A172 (cell line): ENCODE results near the gene PHF12. TPM values are rescaled to one million over a fixed set of nuclear protein-coding genes. Genes with fewer than 3 reads are reported as not detected.
"Not testable (repeated sequence)": the region's sequence is repeated elsewhere in the genome, so short reads cannot be mapped to it uniquely, and the experiment has no call there.

ENCODE experiments used
- DNase-seq: peaks from one replicate; pipeline ENCODE4 v3.0.0-alpha.2; 2015; ENCODE audit warnings: low spot score
- total RNA-seq: library from RNA; depleted of rRNA; stranded (reverse); fragments of >200 nt; shearing (Covaris generic); gene quantifications from 2 replicates; pipeline ENCODE4 v1.2.3, GENCODE V29; 2014

Gene PHF12
- total RNA-seq, 1 experiment from 2014 or later: 22.3 TPM

GRCh38 chr17:28902819-28903545 is 48.3 kb downstream of the PHF12 start, which contains the start of gene DHRS13:
Gene DHRS13 (minus strand): TSS chr17:28903079. CDS start chr17:28902944, 135 bp downstream.
- DNase-seq: peak; percentile 75

- DNase-seq: no peak
Measured at GRCh38 chr17:28901866-28902818, 49.2 kb downstream of the PHF12 start.

DNA sequence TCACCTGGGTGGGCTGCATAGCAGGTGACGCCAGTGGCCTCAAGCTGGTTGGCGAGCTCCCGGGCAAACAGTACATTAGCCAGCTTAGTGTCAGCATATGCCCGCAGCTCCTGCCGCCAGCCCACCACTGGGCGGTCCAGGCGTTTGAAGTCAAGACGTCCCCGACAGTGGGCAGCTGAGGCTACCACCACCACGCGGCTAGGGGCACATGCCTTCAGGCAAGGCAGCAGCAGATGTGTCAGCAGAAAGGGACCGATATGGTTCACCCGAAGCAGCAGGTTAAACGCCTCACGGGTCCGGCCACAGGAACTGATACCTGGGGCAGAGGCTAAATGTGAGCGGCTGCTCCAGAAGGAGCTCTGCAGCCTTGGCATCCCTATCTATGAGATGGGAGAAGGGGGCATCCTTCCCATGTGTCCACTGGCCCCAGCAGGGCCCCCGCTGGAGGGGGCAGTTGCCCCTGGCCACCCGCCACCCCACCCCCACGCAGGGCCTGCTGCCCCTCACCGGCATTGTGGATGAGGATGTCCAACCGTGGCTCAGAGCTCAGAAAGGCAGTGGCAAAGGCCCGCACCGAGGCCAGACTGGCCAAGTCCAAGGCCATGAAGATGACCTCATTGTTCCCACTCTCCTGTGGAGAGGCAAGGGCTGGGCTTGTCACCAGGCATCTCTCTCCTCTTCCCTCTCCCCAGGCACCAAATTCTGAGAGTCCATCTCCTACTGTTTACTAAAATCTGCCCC is 50.2 kb downstream of the PHF12 start:
- no peak for DNase-seq

- DNase-seq: no peak
Measured at GRCh38 chr17:28899212-28899815, 52.0 kb downstream of the PHF12 start.

DNA sequence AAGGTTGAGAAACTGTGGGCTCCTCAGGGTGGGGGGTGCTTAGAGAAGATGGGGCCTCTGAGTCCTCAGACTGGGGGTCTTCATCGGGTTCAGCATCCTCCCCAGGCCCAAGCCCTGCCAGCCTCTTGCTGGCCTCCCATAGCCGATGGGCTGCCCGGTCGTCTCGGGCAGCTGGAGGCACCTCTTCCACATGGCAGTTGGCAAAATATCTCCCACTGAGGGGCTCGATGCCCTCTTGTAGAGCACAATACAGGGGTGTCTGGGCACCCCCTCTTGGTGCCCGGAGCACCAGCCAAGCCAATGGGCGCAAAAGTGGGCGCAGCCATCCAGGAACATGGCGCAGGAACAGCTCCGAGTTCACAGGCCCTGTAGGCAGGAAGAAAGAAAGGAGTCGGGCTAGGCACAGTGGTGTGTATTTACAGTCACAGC is 52.8 kb downstream of the PHF12 start:
- DNase-seq: no peak

GRCh38 chr17:28897769-28898526 is 53.4 kb downstream of the PHF12 start:
- no peak for DNase-seq

DNA sequence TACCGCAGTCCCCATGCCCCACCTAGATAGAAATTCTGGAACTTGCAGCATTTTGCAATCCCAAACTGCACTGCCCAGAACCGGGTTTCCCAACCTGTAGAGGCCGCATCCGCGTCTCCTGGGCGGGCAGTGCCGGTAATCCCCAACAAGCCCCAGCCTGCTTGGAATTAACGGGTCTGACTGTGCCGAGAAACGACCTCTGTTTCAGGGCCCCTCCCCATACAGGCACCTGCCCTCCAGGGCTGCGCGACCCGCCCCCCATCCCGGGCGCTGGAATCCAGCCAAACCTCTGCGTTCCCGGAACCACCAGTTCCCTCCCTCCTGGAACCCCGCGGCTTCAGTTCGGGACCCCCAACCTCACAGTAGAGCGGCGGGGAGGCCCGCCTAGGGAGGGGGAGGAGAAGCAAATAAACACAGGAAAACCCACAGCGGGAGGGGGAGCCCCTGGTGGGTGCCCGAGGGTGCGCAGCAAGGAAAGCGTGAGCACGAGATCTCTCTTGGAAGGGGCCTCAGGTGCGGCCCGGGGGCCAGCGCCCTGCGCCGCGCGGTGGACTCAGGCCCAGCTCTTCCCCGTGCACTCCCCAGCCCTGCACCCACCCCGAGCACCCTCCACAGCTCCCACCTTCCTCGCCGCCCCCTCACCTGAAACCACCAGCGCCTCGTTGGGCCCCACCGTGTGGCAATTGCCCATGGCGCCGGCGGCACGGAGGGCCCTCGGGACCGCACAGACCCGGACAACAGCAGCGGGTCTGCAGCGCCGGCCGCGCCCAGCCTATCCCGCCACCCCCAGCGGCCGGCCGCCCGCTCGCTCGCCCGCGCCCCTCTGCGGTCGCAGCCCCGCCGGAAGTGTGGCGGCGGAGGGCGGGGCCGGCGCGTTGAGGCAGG is 54.2 kb downstream of the PHF12 start, which contains the start of gene FLOT2:
Gene FLOT2 (minus strand): TSS at position 850 of the 885 bp plus-strand sequence. CDS start 159 bp downstream, at position 691.
- DNase-seq: peak; percentile 35

- no peak for DNase-seq
Measured at GRCh38 chr17:28896491-28896883, 54.8 kb downstream of the PHF12 start.

DNA sequence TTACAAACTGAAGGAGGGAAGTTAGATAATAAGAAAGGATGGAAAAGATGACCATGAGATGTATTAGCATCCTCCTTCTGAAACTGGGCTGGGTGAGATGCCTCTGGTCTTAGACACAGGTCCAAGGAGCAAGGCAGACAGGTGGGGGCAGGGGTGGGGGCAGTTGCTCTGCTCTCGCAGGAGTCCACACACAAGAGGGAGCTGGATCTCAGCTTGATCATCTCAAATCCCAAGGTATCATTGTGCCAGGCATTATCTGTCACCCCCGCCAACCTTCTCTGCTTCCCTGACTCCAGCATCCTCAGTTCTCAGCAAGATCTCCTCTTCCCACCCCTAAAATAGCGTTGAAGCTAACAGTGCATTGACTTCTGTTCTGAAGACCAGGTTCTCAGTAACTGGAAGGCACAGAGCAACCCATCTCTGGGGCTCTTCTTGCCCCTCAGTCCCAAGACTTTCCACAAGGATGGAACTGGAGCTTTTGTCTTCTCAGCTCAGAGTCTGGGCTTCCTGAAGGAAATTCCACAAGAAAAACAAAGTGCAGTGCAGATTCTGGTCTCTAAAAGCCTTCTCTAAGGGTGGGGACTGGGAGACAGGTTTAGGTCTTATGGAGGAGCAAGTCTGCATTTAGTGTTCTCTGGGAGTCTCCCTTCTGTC is 55.4 kb downstream of the PHF12 start:
- DNase-seq: no peak

- not testable (repeated sequence) for DNase-seq
Measured at GRCh38 chr17:28893248-28894183, 57.8 kb downstream of the PHF12 start.

GRCh38 chr17:28892024-28892423 is 59.3 kb downstream of the PHF12 start:
- no peak for DNase-seq

DNA sequence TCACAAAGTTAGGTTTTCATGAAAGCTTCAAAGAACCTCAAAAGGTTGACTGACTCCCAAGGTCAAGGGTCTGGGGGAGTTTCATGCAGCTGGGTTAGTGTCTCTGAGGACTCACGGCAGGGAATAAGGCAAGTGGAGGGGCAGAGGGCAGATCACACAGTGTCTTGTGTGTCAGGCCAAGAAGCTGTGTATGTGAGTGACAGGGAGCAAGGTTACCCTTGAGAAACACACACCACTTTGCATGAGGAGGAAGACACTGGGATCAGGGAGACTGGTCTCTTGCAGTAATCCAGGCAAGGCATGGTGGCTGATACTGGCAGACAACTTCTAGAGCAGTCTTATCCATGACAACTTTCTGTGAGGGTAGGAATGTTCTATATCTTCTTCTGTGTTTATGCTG is 60.1 kb downstream of the PHF12 start:
- no peak for DNase-seq

DNA sequence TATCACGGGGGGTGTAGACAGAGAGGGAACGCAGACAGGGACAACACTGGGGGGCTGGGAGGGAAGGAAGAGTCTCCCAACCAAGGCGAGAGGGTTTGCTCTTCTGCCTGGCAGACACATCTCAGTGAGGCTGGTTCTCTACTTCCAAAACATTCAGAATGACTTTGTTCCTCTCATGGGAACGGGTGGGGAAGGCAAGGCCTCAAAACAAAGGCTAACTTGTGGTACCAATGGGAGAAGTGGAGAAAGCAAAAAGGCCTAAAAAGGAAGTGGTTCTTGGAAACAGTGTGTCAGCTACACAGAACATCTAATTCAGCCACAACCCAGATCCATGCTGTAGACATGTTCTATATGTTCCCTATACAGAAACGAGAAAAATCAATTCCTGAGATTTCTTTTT is 61.3 kb downstream of the PHF12 start:
- no peak for DNase-seq

DNA sequence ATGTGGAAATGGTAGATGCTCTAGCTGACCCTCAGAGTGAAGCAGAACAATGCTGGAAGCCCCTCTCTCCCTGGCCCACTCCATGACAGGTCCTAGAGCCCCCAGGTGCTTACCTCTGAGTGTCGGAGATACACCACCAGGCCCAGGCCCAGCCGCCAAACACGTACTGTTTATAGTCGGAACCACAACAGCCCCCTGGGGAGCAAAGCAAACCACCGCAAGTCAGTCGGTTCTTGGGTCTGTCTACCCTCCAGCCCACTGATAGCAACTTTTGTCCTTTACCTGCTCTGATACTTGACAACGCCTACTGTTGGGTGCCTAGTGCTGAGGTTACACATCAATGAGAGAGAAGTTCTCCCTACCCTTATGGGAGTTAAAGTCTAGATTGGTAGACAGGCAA is 62.5 kb downstream of the PHF12 start:
- DNase-seq: no peak

DNA sequence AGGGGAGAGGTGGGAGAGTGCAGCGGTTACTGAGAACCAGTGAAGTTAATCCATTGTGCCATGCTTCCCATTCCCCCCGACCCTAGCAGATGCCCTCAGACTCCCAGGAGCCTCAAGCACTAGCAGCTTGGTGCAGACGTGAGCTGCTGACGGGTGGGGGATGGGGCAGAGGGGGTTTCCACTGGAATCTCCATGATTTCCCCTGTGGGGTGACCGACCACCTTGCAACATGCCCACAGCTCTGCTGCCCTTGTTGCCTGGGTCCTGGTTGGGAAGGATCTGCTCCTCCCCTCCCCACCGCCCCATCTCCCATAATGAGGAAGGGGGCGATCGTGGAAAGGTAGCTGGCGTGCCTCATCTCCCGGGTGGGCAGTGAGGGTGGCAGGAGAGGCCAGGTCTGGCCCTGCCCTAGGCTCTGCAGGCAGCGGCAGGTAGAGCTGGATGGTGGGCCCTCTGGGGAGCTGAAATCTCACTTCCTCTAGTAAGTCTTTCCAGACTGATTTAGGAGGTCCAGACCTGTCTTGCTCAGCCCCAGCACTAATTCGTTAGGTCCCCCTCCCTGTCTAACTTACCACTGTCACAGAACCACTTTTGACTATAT is 63.3 kb downstream of the PHF12 start:
- no peak for DNase-seq

GRCh38 chr17:28885951-28886350 is 65.4 kb downstream of the PHF12 start:
- no peak for DNase-seq

DNA sequence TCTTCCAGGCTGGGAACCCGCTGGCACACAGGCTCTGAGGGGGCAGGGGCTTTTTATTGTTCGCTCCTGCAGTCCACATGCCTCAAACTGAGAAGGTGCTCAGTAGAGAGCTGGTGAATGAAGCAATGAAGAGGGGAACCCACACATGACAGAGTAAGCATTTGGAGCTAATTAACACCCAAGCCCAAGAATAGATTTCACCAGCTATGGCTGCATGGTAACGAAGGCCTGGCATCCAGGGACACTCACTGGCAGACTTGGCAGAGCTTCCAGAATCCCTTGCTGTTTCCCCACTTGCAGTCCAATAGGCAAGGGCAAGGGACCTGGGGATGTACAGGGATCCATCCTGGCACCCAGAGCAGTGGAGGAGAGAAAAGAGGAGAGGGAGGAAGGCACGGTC is 66.0 kb downstream of the PHF12 start:
- DNase-seq: no peak
